Right renal pelvis (tissue), 4 donors: ENCODE results near the gene SEMA3D. TPM values are rescaled to one million over a fixed set of nuclear protein-coding genes. Genes with fewer than 3 reads are reported as not detected.

ENCODE experiments used
- DNase-seq, 4 donors: peaks; one replicate each; pipeline ENCODE4 v3.0.0-alpha.2; 2013; ENCODE audit warnings: low read depth in 4 of 4, low spot score in 3 of 4, missing footprints in 1 of 4
- polyA plus RNA-seq, 4 donors: library from polyadenylated mRNA; unstranded; fragments of 120-200 nt; gene quantifications; one replicate each; pipeline ENCODE4 v1.2.1, GENCODE V29; 2013; ENCODE audit not compliant: insufficient read length in 4 of 4

SEMA3D gene
- polyA plus RNA-seq, 4 donors = 42.2 to 45.6 (median 43.3) TPM

DNA sequence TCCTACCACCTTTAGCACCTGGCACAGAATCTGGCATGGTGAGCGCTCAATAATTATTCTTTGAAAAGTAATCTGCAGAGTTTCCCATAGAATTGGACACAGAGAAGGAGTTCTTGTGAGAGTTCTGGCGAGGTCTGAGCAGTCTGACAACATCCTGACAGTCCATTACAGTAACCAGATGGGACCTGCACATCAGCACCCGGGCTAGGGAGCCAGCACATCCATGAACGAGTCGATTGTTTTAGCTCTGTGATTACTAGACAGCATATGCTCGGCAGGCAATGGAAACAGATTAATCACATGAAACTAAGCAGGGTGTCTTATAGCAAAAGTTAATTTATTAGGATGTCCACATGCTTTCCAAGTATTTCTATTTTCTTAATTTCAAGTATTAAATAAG is 96.7 kb downstream of the SEMA3D start:
- DNase-seq = no peak

GRCh38 chr7:85081846-85082245 is 105.0 kb downstream of the SEMA3D start:
- no peak for DNase-seq

DNA sequence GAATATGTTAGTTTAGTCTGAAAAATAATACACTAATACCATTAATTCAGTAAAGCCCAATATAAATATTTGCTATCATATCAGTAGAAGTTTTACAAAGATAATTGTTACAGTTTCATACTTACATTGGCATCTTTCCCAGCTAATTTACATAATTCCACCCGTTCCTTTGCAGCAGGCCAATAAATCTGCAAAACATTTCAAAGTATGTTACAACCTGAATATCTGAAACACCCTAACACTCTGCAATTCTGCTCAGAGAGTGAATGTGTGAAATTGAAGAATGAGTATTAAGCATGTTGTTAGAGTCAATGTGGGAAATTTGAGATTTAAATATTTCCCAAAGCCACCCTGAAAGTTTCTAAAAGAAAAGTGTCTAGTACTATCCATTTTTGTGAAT is 105.5 kb downstream of the SEMA3D start:
- no peak for DNase-seq

GRCh38 chr7:85079434-85079833 is 107.4 kb downstream of the SEMA3D start:
- no peak for DNase-seq

- no peak for DNase-seq
These were observed 108.7 kb downstream of the SEMA3D start for GRCh38 chr7:85078181-85078580.

DNA sequence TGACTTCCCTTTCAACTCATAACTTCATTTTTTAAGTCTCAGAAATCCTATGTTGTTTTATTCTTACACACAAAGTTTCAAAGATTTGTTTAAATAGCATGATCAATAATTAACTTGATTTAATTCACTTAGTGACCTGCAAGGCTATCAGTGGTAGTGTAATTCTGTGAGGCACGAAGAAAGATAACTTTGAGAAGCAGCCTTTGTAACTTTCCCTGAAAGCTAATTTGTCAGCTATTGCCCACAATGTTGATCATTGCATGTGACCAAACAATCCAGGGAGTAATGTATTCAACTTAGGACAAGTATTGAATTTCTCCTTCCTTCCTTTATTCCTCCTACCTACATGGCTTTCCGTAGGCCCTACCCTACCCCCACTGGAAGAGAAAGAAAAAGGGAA is 111.0 kb downstream of the SEMA3D start:
- no peak for DNase-seq

GRCh38 chr7:85074992-85075391 is 111.9 kb downstream of the SEMA3D start:
- DNase-seq = no peak

DNA sequence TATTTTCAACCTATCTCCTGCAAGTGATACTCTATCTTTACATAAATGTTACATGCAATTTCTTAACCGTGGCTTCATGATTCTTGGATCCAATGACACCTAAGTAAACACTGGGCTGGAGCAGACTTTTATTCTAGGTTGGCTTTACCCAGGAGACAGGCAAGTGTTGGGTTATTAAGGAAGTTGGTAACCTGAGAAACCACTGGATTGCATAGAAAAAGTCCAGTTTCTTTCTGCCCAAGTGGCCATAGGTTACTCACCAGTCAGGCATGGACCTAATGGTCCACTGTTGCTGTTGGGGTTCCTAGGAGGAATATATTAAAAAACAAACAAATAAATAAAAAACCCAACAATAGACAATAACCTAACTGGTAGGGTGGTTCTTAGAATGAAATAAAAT is 112.8 kb downstream of the SEMA3D start:
- DNase-seq = no peak

DNA sequence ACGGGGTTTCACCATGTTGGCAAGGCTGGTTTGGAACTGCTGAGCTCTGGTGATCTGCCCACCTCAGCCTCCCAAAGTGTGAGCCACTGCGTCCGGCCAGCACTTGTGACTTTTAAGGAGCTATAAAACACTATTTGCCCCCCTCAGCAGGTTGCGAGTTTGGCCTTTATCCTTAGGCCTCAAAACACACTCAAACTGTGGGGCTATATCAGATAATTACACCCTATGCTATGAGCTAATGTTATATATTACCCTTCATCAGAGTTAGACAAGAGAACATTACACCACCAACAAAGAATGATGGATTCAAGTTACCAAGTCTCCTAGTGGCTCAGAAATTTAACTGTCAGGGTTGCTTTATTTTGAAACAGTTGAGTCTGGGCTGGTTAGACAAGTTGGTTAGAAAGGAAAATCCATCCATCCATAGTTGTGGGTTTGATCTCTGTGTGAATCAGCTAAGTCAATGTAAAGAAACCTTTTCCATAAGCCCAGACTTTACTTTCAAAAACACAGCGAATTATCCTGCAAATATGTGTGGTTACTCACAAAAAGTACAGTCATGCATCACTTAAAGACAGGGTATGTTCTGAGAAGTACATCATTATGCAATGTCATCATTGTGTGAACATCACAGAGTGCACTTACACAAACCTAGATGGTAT is 115.8 kb downstream of the SEMA3D start:
- no peak for DNase-seq

GRCh38 chr7:85068799-85069198 is 118.1 kb downstream of the SEMA3D start:
- DNase-seq = no peak

GRCh38 chr7:85067371-85067770 is 119.5 kb downstream of the SEMA3D start:
- DNase-seq = no peak

DNA sequence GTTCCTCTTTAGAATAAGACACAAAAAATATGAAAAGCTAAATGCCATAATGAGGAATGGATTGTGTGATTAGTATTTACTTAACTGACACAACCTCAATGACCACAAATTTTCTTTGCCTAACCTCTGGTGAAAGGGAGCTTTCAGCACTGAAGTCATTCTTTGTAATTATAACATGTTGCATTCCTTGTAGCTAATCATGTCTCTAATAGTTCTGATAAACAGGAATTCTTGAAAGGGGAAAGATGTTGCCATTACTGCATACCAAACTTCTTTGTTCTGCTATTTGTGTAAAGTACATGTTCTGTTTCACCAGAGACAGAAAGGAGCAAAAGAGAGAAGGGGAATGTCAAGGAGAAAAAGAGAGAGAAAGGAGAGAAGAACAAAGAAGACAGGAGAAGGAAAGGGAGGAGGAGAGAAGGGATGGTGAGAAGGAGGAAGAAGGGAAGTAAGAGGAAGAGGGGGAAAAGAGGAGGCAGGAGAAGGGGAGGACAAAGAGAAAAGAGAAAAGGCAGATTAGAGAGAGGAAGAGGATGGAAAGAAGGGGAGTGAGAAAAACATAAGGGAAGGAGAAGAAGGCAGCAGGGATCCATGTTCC is 120.9 kb downstream of the SEMA3D start:
- DNase-seq = no peak

GRCh38 chr7:85065306-85065705 is 121.5 kb downstream of the SEMA3D start:
- DNase-seq = no peak

GRCh38 chr7:85062651-85063050 is 124.2 kb downstream of the SEMA3D start:
- no peak for DNase-seq

DNA sequence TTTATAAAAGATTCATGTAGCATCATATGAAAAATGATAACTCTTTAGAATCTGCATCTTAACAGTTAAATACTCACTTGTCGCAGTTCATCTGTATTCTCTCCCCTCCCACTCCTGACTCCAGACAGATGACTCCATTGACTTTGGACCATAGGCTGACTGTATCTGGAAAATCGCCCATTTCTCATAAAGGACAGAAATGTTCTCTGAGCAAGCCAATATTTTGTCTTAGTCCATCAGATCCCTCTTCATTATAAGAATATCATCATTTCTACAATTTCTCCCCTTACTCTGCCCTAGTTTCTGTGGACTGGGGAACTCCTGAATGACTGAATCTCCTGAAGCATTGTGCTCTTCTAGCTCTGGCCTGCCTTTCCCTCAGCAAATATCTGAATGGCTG is 125.4 kb downstream of the SEMA3D start:
- no peak for DNase-seq

DNA sequence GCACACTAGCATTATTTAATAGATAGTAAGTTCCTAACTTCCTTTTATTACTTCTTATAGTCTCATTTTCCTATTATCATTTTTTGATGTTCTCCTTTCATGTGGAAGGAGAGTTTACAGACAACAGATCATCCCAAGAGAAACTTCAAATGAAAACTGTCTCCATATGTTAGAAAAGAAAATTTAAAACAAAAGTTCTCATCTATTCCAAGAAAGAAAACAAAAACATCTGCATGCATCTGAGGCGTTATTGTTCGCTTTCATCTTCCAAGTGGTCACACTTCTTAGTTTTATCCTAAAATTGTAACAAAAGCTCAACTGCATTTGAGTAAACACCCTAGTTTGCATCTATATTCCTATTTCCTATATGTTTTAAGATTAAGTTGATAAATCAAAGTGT is 126.2 kb downstream of the SEMA3D start:
- DNase-seq = no peak

DNA sequence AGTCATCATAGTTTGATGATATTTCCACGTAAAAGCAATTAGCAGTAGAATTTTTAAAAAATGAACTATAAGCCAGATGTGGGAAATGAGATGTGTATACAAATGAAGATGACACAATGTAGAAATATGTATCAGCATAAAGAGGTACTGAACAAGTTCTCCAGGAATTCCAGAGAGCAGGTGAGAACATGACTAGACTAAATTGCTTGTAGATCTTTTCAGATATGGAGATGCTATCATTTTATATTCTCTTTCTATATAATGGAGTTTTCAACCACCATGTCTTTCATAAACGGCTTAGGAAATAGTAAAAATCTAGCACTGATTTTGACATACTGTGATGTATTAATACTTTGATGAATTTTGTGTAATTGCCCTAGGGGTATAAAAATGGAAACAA is 130.9 kb downstream of the SEMA3D start:
- DNase-seq = no peak

DNA sequence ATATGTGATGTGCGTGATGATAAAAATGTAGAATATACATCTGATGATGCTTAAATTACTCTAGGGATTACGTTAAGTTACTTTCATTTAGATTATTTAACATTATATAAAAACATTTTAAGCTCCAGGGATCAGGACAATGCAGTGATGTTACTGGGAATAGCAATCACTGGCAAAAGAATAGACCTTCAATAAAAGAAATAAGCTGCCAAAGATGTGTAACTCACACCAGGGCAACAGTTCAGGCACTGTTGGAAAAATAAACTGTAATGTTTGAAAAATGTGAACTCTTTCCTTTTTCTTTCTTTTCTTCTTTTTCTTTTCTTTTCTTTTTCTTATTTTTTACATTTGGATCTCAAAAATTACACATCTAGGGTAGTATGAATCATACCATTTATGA is 131.7 kb downstream of the SEMA3D start:
- no peak for DNase-seq

DNA sequence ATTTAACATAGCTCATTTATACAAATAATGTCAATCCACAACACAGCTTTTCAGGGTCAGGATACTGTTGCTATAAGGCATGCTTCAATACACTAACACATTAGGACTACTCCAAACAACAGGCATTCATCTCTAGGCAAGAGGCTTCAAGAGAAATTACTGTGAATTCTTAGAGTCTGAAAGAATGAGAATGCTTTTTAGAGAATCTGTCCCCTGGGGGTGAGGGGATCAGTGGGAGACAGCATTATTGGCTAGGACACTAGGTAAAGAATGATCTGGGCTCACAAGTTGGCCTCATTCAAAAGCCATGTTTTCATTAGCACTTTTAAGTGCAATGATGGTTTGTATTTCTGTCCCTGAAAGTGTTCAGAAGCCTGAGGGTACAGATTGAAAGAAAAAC is 132.6 kb downstream of the SEMA3D start:
- no peak for DNase-seq

- no peak for DNase-seq
These were observed 134.0 kb downstream of the SEMA3D start for GRCh38 chr7:85052894-85053293.

DNA sequence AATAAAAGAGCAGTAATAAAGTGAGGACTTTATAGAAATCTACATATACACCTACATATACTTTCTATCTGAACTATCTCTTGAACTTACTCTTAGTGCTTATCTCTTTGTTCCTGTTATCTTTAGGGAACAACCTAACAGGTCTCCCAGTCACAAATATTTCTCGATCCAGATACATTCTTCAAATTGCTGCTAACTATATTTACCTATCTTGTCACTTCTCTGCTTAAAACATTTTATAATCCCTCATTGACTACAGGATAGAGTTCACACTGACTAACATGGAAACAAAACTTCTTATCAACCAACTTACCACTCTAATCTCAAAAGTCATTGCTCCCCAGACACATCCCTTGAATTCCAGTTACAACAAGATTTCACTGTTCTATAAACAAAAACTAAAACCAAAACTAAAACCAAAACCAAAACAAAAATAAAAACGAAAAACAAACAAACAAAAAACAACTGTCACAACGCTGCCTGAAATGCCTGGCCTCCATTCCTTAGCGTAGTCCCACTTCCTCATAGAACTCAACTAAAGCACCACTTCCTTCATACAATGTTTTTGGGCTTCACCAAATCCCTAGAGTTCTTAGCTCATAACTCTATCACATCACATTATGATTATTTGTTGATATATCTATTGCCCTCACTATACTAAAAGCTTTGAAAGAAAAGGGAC is 134.7 kb downstream of the SEMA3D start:
- DNase-seq = no peak

DNA sequence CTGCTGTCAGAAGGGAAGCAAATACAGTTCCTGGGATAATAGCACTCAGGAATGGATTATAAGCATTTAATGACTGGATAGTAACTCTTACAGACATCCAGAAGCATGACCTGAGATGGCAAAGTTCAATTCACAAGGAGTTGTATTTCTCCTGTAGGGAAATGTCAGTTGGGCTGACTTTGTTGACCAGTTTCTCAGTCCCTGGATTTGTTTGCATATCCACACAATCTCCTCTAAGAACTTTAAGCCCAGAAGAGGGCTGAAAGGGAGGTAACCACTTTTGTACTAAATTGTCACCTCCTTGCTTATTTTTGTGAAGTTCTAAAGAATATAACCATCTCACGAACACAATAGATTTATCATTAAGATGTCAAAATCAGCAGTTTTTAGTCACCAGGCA is 140.3 kb downstream of the SEMA3D start:
- DNase-seq = no peak
